Upper lobe of right lung (tissue), 1 donor: Measurements from ENCODE around the gene PRPF40A. TPM values are rescaled to one million over a fixed set of nuclear protein-coding genes. Genes with fewer than 3 reads are reported as not detected.

ENCODE experiments used
- ATAC-seq: fragments of 200-7000 bp; cut with Tn5 transposase; one replicate; pipeline ENCODE4 v1.9.1; 2020; ENCODE audit warnings: mild to moderate bottlenecking, moderate library complexity
- DNase-seq: peaks from one replicate; pipeline ENCODE4 v3.0.0-alpha.2; 2020
- H3K27ac ChIP-seq: fragments of 200-600 bp; one replicate; pipeline ENCODE4 v1.8.0; 2022
- H3K27me3 ChIP-seq: fragments of 200-600 bp; one replicate; pipeline ENCODE4 v1.8.0; 2022; ENCODE audit warnings: mild to moderate bottlenecking
- H3K36me3 ChIP-seq: fragments of 200-600 bp; one replicate; pipeline ENCODE4 v1.8.0; 2022
- H3K4me1 ChIP-seq: fragments of 200-600 bp; one replicate; pipeline ENCODE4 v1.8.0; 2022
- H3K4me3 ChIP-seq: fragments of 200-600 bp; one replicate; pipeline ENCODE4 v1.8.0; 2022; ENCODE audit warnings: mild to moderate bottlenecking
- H3K9me3 ChIP-seq: fragments of 200-600 bp; one replicate; pipeline ENCODE4 v1.8.0; 2022
- CTCF ChIP-seq: fragments of 200-600 bp; IDR thresholded peaks from one replicate; pipeline ENCODE4 v1.8.0; 2022; ENCODE audit warnings: antibody characterized with exemption
- intact Hi-C: fragments of 100-400 bp; cut with DNase I; formaldehyde crosslinking; loops from one replicate; pipeline ENCODE4 v1.11.0; 2022
- total RNA-seq: library from RNA; stranded (reverse); fragmentation: NEBNext Ultra II Directional; extraction: Animal tissue kit (Norgen Biotek cat#: 25700); gene quantifications from one replicate; pipeline ENCODE4 v1.2.1, GENCODE V29; 2021
- donor health status: DM: no; HTN: yes; CAD: no; lungs with severe emphysema.

PRPF40A gene
- total RNA-seq, 1 donor from 2014 or later: 71.6 TPM

GRCh38 chr2:152606081-152606480, 111.2 kb downstream of the PRPF40A start:
- no peaks in the 10 kb centered on the region for H3K9me3 ChIP-seq
- DNase-seq: no peak
- peaks cover 7% of the 10 kb centered on the region for H3K36me3 ChIP-seq
- no peaks in the 10 kb centered on the region for H3K4me1 ChIP-seq
- no peak for TF ChIP-seq CTCF
- intact Hi-C loops: no loop called here
- H3K4me3 ChIP-seq: no peak overlapping the region
- no peaks in the 10 kb centered on the region for H3K27me3 ChIP-seq
- H3K27ac ChIP-seq: no peak overlapping the region
- ATAC-seq: no peak

- no peak overlapping the region for H3K4me3 ChIP-seq
- ATAC-seq (no peak), DNase-seq (no peak)
- H3K4me1 ChIP-seq: no peaks in the 10 kb centered on the region
- H3K27me3 ChIP-seq: no peaks in the 10 kb centered on the region
- H3K36me3 ChIP-seq: peaks cover 7% of the 10 kb centered on the region
- intact Hi-C loops: no loop called here
- no peaks in the 10 kb centered on the region for H3K9me3 ChIP-seq
- H3K27ac ChIP-seq: no peak overlapping the region
- no peak for TF ChIP-seq CTCF
Measured at GRCh38 chr2:152603166-152603565, 114.1 kb downstream of the PRPF40A start.

GRCh38 chr2:152602750-152603149, 114.5 kb downstream of the PRPF40A start:
- TF ChIP-seq CTCF: no peak
- DNase-seq: no peak
- no peaks in the 10 kb centered on the region for H3K4me1 ChIP-seq
- no peaks in the 10 kb centered on the region for H3K9me3 ChIP-seq
- no peak overlapping the region for H3K4me3 ChIP-seq
- H3K36me3 ChIP-seq: peaks cover 3% of the 10 kb centered on the region
- intact Hi-C loops: no loop called here
- no peaks in the 10 kb centered on the region for H3K27me3 ChIP-seq
- H3K27ac ChIP-seq: no peak overlapping the region
- ATAC-seq: no peak

Other genes starting within 250 kb of the PRPF40A start
- 15.7 TPM for gene ARL6IP6, start 1.2 kb upstream of the PRPF40A start, total RNA-seq